Smooth muscle cell (in vitro differentiated cells): Measurements from ENCODE around the gene TBCEL. TPM values are rescaled to one million over a fixed set of nuclear protein-coding genes. Genes with fewer than 3 reads are reported as not detected.

ENCODE experiments used
- DNase-seq: peaks from one replicate; lab custom pipeline; 2025; ENCODE audit not compliant: unreplicated experiment; lab: John Stamatoyannopoulos, UW
- H2AFZ ChIP-seq: fragments of 200-600 bp; sonication (generic); 2 replicates; pipeline ENCODE4 v1.6.0; 2016; ENCODE audit warnings: antibody characterized with exemption, low read depth, mild to moderate bottlenecking
- H3F3A ChIP-seq: fragments of 200-600 bp; sonication (generic); 2 replicates; pipeline ENCODE4 v1.6.0; 2017; ENCODE audit warnings: antibody characterized with exemption, low read depth
- H3K27ac ChIP-seq: fragments of 200-600 bp; sonication (generic); 2 replicates; pipeline ENCODE4 v1.5.1; 2016; ENCODE audit warnings: low read depth, mild to moderate bottlenecking
- H3K27me3 ChIP-seq: fragments of 200-600 bp; sonication (generic); 2 replicates; pipeline ENCODE4 v1.6.1; 2016; ENCODE audit warnings: low read depth, mild to moderate bottlenecking
- H3K36me3 ChIP-seq: fragments of 200-600 bp; sonication (generic); 2 replicates; pipeline ENCODE4 v1.5.1; 2016; ENCODE audit warnings: low read depth
- H3K4me1 ChIP-seq: fragments of 200-600 bp; sonication (generic); 2 replicates; pipeline ENCODE4 v1.5.1; 2016; ENCODE audit warnings: low read depth
- H3K4me2 ChIP-seq: fragments of 200-600 bp; sonication (generic); 2 replicates; pipeline ENCODE4 v1.6.0; 2016; ENCODE audit warnings: mild to moderate bottlenecking
- H3K4me3 ChIP-seq: fragments of 200-600 bp; sonication (generic); 2 replicates; pipeline ENCODE4 v1.5.1; 2016; ENCODE audit warnings: mild to moderate bottlenecking
- H3K79me2 ChIP-seq: fragments of 200-600 bp; sonication (generic); 2 replicates; pipeline ENCODE4 v1.6.0; 2016; ENCODE audit warnings: low read depth, mild to moderate bottlenecking
- H3K9ac ChIP-seq: fragments of 200-600 bp; sonication (generic); 2 replicates; pipeline ENCODE4 v1.6.0; 2016; ENCODE audit warnings: low read depth
- H3K9me3 ChIP-seq: fragments of 200-600 bp; sonication (generic); replicated peaks from 2 replicates; pipeline ENCODE4 v1.5.1; 2016; ENCODE audit warnings: low read depth
- H4K20me1 ChIP-seq: fragments of 200-600 bp; sonication (generic); 2 replicates; pipeline ENCODE4 v1.6.0; 2016; ENCODE audit warnings: low read depth
- WGBS: methylation state at CpG from one replicate; pipeline ENCODE4 v1.1.7; 2016; ENCODE audit warnings: low lambda C conversion rate; 5-methylcytosine and 5-hydroxymethylcytosine counted together
- polyA plus RNA-seq: library from polyadenylated mRNA; unstranded; fragments of >200 nt; fragmentation: Nextera tagmentation; extraction: Ambion mirVana; gene quantifications from 2 replicates; pipeline ENCODE4 v1.2.1, GENCODE V29; 2016
- total RNA-seq: library from RNA; depleted of rRNA; stranded (reverse); fragments of >200 nt; gene quantifications from 2 replicates; pipeline ENCODE4 v1.2.3, GENCODE V29; 2014
- TF ChIP-seq, protein P1 (sequence below): fragments of 200-600 bp; sonication (generic); IDR thresholded peaks from 2 replicates; pipeline ENCODE4 v1.5.1; 2017; ENCODE audit warnings: borderline replicate concordance, mild to moderate bottlenecking, antibody characterized with exemption; ENCODE audit not compliant: insufficient read depth, poor library complexity, severe bottlenecking

Gene TBCEL
- total and polyA plus RNA-seq, 2 experiments from 2014 or later: 9.6 to 16.0 TPM

DNA sequence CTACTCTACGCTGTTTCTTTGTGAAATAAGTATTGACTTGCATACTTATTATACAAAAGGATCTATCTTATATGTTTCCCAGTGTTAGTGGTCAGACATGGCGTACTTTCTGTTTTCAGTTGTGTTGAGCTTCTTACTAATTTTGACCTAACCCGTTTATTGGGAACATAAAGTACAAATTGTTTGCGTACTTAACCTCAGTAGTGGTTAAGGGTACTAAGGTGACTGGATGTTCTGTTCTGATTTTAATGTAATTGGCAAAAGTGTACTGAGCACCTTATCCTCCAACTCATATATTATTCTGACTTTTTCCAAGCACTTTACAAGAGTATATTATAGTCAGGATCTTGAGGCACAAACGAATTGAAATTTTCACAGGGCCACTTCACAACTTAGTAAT is 17.2 kb downstream of the TBCEL start:
- H3K9ac ChIP-seq: no peak overlapping the region
- peaks cover 15% of the 10 kb centered on the region for H3K4me1 ChIP-seq
- no peaks in the 10 kb centered on the region for H3K27me3 ChIP-seq
- H3K79me2 ChIP-seq: peaks cover 46% of the 10 kb centered on the region
- 97% methylated on average over 5 of the region's 5 CpGs for WGBS
- TF ChIP-seq, protein P1, sequence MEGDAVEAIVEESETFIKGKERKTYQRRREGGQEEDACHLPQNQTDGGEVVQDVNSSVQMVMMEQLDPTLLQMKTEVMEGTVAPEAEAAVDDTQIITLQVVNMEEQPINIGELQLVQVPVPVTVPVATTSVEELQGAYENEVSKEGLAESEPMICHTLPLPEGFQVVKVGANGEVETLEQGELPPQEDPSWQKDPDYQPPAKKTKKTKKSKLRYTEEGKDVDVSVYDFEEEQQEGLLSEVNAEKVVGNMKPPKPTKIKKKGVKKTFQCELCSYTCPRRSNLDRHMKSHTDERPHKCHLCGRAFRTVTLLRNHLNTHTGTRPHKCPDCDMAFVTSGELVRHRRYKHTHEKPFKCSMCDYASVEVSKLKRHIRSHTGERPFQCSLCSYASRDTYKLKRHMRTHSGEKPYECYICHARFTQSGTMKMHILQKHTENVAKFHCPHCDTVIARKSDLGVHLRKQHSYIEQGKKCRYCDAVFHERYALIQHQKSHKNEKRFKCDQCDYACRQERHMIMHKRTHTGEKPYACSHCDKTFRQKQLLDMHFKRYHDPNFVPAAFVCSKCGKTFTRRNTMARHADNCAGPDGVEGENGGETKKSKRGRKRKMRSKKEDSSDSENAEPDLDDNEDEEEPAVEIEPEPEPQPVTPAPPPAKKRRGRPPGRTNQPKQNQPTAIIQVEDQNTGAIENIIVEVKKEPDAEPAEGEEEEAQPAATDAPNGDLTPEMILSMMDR: no peak
- no peaks in the 10 kb centered on the region for H3K9me3 ChIP-seq
- no peaks in the 10 kb centered on the region for H3K36me3 ChIP-seq
- no peak for DNase-seq
- H3F3A ChIP-seq: peaks cover 7% of the 10 kb centered on the region
- no peak overlapping the region for H3K4me3 ChIP-seq
- no peak overlapping the region for H3K27ac ChIP-seq
- H3K4me2 ChIP-seq: no peak overlapping the region
- H2AFZ ChIP-seq: no peak overlapping the region
- H4K20me1 ChIP-seq: peaks cover 79% of the 10 kb centered on the region

DNA sequence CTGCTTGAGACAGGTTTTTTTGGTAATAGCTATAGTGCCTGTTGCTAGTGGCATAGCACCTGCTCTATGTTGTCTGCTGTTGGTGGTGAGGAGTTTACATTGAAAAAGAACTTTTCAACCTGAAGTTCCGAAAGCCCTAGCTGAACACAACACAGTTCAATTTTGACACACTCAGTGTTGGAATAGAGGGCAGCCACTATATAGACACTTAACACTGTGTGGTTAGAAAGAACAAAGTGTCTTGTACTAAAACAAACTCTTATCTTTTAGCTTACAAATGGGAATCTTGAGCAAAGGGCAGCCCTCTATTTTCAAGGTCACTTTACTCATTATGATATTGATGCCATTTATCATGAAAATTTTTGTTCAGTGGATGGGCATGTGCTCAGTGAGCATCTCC is 18.4 kb downstream of the TBCEL start:
- H3K4me1 ChIP-seq: peaks cover 11% of the 10 kb centered on the region
- H3K9me3 ChIP-seq: no peaks in the 10 kb centered on the region
- no peak overlapping the region for H2AFZ ChIP-seq
- WGBS: 93% methylated on average over 1 of the region's 1 CpG
- H3K27me3 ChIP-seq: no peaks in the 10 kb centered on the region
- H3K4me2 ChIP-seq: no peak overlapping the region
- no peak overlapping the region for H3K27ac ChIP-seq
- H3K79me2 ChIP-seq: peaks cover 43% of the 10 kb centered on the region
- no peaks in the 10 kb centered on the region for H3F3A ChIP-seq
- no peak overlapping the region for H3K9ac ChIP-seq
- peaks cover 68% of the 10 kb centered on the region for H4K20me1 ChIP-seq
- TF ChIP-seq, protein P1: no peak
- no peaks in the 10 kb centered on the region for H3K36me3 ChIP-seq
- DNase-seq: no peak
- H3K4me3 ChIP-seq: no peak overlapping the region

DNA sequence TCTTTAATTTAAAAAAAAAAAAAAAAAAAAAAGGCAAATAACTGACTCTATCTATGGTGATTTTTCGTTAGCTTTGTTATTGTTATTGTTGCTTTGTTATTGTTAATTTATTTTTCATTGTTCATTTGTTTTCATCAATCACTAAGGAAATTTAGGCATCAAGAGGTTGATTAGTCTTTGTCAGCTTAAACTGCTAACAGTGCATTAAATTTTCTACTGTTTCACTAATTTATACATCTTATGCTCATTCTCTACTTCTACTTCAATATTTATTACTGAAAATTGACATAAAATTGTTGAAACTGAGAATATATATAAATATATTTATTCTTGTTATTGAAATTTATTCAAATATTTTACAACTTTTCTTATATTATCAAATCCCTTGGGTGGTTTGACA is 24.0 kb downstream of the TBCEL start:
- Histone ChIP-seq H3K27ac (no peak overlapping the region), H3K4me1 (no peaks in the 10 kb centered on the region), H3K4me3 (no peak overlapping the region), H3K79me2 (no peaks in the 10 kb centered on the region), H3K9ac (no peak overlapping the region), H3F3A (no peaks in the 10 kb centered on the region), H3K9me3 (no peaks in the 10 kb centered on the region), H3K36me3 (no peaks in the 10 kb centered on the region), H4K20me1 (peaks cover 22% of the 10 kb centered on the region), H3K27me3 (no peaks in the 10 kb centered on the region), H2AFZ (no peak overlapping the region), H3K4me2 (no peak overlapping the region)
- TF ChIP-seq, protein P1: no peak
- DNase-seq: no peak
- WGBS: 95% methylated on average over 1 of the region's 1 CpG

DNA sequence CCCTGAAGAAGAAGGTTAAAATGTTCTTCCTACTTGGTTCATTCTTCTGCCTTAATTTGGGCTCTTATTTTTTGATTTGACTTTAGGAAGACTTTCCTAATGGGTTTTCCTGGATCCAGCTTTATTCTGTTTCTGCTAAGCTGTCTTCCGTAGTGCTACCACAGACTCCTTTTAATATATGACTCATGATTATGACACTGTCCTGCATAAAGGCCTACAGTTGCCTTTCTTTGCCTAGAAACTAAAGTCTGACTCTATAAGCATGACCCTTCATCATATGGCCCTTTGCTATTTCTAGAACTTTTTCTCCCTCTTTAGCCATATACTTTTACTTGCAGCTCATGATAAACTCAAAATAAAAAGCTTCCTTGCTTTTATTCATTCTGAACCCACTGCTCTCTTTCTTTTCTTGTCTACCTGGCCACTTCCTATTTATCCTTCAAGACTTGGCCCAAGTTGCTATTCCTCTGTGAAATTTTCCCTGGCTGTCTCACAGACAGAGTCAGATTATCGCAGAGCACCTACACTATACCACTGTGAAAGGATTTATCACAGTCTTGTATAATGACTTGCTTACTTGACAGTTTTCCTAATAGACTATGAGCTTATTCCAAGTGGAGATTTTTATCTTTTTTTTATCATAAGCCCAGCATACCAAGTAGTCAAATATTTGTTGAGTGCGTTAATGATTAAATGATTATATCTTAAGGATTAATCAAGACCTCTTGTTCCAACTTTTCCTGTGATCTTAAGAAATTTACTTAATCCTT is 24.7 kb downstream of the TBCEL start:
- H3K79me2 ChIP-seq: no peaks in the 10 kb centered on the region
- no peaks in the 10 kb centered on the region for H3K4me1 ChIP-seq
- no peaks in the 10 kb centered on the region for H3F3A ChIP-seq
- no peaks in the 10 kb centered on the region for H3K27me3 ChIP-seq
- H3K9me3 ChIP-seq: no peaks in the 10 kb centered on the region
- 72% methylated on average over 3 of the region's 3 CpGs for WGBS
- peaks cover 15% of the 10 kb centered on the region for H4K20me1 ChIP-seq
- TF ChIP-seq, protein P1: no peak
- no peak overlapping the region for H3K4me3 ChIP-seq
- no peak overlapping the region for H2AFZ ChIP-seq
- no peaks in the 10 kb centered on the region for H3K36me3 ChIP-seq
- H3K27ac ChIP-seq: no peak overlapping the region
- H3K4me2 ChIP-seq: no peak overlapping the region
- no peak for DNase-seq
- H3K9ac ChIP-seq: no peak overlapping the region
